GM18526 (cell line): Measurements from ENCODE around the gene DHX30.

Experiments used
- POLR2A ChIP-seq: IDR thresholded peaks from 3 replicates; pipeline ENCODE4 v1.6.1; 2011; ENCODE audit not compliant: insufficient read length; ENCODE audit errors: extremely low read depth

The DHX30 gene

GRCh38 chr3:47783673-47784072 is 19.3 kb upstream of the DHX30 start:
- TF ChIP-seq POLR2A: no peak

DNA sequence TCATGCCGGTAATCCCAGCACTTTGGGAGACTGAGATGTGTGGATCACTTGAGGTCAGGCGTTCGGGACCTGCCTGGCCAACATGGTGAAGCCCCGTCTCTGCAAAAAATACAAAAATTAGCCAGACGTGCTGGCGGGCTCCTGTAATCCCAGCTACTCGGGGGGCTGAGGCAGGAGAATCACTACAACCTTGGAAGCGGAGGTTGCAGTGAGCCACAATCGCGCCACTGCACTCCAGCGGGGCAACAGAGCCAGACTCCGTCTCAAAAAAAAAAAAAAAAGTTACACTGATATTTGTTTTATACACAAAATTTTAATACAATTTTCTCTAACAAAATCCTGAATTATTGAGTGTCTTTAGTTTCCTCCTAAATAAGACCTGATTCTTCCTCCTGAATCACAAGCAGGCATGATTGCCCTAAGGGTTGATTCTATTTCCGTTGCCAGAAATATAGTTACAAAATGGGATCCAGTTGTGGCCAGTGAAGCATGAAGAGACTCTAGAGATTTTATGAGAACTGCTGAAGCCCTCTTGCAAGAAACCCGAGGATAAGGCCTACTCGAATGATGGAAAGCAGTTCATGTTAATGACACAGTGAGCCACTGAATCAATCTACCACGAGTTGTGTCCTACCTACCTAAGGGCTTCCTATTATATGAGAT is 11.6 kb upstream of the DHX30 start:
- no peak for TF ChIP-seq POLR2A

- TF ChIP-seq POLR2A: no peak
Measured at GRCh38 chr3:47792699-47793098, 10.2 kb upstream of the DHX30 start.

DNA sequence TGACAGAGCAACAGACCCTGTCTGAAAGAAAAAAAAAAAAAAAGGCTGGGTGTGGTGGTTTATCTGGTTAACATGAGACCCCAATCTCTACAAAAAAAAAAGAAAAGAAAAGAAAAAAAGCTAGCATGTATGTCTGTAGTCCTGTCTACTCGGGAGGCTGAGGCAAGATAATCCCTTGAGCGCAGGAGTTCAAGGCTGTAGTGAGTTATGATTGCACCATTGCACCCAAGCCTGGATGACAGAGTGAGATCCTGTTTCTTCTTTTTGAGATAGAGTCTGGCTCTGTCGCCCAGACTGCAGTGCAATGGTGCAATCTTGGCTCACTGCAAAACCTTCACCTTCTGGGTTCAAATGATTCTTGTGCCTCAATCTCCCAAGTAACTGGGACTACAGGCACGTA is 8.4 kb upstream of the DHX30 start:
- TF ChIP-seq POLR2A: no peak

DNA sequence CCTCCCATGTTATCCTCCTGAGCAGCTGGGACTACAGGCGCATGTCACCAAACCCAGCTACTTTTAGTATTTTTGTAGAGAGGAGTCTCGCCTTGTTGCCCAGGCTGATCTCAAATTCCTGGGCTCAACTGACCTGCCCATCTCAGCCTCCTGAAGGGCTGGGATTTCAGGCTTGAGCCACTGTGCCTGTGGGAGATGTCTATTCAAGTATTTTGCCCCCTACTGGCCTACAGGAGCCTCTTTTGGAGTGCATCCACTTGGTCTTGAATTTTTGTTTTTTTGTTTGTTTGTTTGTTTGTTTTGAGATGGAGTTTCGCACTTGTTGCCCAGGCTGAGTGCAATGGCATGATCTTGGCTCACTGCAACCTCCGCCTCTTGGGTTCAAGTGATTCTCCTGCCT is 3.2 kb upstream of the DHX30 start:
- TF ChIP-seq POLR2A: no peak

DNA sequence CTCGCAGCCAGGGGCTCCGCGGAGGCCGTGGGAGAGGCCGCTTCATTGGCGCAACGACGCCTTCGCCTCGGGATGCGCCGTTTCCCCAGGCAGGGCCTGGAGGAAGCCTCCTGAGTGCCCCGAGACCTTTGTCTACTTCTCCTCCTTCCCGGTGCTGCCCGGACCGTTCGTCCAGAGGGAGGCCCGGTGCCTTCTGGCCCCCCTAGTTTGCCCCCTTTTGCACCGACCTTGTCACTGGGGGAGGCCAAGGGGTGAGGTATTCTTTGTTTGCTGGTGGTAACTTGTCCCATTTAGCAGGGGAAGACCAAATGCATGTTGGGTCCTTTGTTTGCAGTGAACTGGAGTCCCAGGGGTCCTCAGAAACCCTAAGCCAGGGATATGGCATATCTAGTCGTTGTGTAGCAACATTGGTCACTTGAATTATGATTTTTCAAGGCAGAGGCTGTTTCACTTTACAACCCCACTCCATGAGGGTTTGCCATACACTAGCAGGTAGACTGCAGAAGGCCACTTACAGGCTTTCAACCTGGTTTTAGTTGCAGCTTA is 615 bp downstream of the DHX30 start:
- no peak for TF ChIP-seq POLR2A

DNA sequence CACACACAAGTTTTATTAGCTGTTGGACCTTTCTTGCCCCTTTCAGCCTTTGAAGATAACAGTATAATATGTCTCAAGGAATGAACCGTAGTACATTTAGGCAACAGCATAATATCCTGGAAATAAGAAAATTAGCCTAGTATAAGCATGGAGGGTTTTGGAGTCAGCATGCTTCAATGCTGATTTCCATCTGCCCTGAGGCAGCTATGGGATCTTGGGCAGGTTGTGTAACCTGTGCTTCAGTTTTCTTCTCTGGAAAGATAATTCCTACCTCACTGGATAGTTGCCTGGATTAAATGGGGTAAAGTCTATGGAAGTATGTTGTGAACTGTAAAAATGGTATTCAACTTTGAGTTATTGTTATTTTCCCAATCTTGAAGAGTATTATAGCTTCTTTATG is 1.6 kb downstream of the DHX30 start:
- no peak for TF ChIP-seq POLR2A

DNA sequence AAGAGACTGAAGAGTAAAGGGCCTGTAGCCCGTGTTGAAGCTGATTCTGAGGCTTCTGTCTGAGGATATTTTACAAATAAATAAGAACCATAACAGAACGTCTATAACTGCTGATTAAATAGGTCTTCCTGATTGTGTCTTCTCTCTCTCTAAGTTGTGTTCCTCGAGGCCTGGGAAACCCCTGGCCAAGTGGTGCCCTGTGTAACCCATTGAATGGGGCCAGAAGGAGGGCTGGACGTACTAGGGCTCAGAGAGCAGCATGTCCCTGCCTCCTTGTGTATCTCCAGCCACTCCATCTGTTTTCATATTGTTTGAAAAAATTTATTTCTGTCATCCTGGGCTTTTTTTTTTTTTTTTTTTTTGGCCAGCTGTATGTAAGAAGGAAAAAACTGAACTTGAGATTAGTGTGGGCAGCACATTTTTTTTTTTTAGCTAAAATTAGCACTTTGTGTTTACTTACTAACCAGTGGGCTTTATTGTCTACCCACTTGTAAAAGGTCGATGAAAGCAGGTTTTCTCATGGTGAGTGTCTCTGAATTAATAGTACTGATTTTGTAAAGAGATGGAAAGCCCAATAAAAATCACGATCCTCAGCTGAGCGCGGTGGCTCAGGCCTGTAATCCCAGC is 10.7 kb downstream of the DHX30 start:
- TF ChIP-seq POLR2A: no peak

DNA sequence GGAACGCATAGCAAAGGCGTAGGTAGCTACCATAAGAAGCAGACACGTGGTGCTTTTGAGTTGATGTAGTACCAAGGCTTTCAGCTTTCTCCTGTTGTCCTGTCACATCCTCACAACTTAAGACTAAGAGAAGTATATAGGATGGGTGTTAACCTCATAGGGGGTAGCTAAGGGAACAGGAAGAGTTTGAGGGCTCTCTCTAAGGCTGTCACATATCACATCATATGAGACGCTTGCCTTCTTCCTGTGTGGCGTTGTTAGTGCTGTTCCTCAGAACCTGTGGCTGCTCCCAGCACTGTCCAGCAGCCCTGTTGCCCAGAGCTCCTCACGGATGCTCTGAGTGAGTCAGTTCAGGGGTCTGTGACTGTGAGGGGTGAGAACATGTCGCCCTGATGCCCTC is 14.7 kb downstream of the DHX30 start:
- no peak for TF ChIP-seq POLR2A

DNA sequence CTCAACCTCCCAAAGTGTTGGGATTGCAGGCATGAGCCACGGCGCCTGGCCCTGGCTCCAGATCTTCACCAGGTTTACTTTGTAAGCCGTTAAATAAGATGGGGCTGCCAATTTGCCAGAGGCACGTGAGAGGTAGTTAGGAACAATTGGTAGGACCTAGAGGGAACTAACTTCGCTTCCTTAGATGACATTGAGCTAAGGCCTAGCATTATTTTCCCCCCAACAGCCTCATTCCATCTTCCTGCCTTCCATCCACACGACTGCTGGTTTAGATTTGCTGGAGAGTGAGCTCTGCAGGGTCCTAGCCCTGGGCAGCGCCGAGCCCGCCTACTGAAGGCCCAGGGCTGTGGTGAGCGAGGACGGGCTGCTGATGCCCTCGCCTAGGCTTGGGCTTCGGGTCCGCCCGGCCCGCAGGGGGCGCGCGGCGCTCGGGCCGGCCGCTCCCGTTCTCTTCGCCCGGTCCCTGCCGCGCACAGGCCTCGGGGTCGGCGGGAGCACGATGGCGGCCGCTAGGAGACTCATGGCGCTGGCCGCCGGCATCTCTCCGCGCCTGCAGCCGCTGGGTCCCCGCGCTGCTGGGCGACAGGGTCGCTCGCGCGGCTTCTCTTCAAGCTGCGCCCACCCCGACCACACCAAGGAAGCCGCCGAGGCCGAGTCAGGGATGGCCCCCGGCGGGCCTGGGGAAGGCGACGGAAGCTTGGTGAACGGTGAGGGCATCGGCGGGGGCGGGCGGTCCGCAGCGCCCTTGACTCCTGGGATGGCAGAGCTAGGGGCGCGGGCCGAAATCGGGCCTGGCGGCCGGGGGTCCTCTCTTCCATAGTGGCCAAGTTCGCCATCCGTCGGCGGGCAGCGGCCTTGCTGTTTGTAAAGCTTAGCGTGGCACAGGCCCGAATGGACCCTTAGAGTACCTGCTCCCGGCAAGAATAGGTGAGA is 21.9 kb downstream of the DHX30 start:
- peak; percentile 79 for TF ChIP-seq POLR2A

GRCh38 chr3:47825590-47825989 is 22.7 kb downstream of the DHX30 start:
- no peak for TF ChIP-seq POLR2A

DNA sequence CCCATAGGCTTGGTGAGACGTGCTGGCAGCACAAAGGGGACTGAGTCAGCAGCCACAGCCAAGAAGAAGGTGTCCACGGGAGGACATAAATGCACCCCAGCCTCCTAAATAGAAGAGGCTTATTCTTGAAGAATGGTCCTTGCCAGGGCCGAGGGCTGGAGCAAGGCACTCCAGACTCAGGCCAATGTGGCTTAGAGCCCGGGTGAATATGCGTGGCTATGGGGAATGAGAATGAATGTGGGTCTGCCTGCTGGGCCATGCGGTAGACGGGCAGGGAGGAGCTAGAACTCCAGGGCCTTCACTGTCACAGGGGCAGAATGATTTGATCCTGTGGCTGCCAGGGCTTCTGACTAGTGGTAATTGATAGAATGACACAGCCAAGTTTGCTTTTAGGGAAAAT is 34.0 kb downstream of the DHX30 start:
- no peak for TF ChIP-seq POLR2A

GRCh38 chr3:47838503-47838902 is 35.6 kb downstream of the DHX30 start:
- no peak for TF ChIP-seq POLR2A

DNA sequence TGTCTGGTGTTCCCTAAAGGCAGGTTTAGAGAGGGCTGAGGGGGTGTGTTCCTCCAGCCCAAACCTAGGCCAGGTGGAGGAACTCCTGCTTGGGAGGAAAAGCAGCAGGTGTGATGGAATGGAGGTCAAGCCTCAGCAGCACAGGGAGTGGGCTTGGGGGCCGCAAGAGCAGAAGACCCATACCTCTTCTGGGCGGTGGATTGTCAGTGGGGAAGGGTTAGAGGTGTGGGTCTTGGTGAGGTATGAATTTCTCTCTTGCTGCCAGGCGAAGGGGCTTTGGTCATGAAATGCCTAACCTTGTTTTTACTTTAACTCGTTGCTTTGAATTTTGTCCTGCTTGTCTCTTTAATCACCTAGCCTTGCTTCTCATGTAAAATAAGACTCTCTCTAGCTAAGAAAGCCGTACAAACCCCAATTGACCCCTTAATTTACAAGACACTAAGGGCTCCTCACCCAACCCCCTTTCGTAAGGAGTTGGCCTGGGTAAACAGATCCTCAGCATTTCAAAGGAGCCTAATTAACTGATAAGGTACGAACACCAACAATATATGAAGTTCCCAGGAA is 38.9 kb downstream of the DHX30 start:
- no peak for TF ChIP-seq POLR2A

GRCh38 chr3:47846186-47846879 is 43.4 kb downstream of the DHX30 start:
- TF ChIP-seq POLR2A: no peak
